Measurements from ENCODE around the gene HDLBP.

Gene HDLBP

GRCh38 chr2:241291977-241292376 is 23.5 kb downstream of the HDLBP start:
- no peaks in the 10 kb centered on the region for H3K4me1 ChIP-seq (ENCODE audit: control insufficient read depth in 1 of 2, insufficient read depth in 2 of 2, low read length in 2 of 2)
- no peaks in the 10 kb centered on the region for H3K27me3 ChIP-seq (ENCODE audit: control insufficient read depth in 1 of 2, insufficient read depth in 2 of 2, low read length in 2 of 2)
- no peak overlapping the region for H3K4me3 ChIP-seq (ENCODE audit: low read depth in 1 of 2, low read length in 2 of 2)
- no peak overlapping the region for H3K9ac ChIP-seq (ENCODE audit: low read depth in 1 of 2, low read length in 2 of 2)
- H3K27ac ChIP-seq (ENCODE audit: low read depth, low read length): no peak overlapping the region
- H3K9me3 ChIP-seq (ENCODE audit: control insufficient read depth in 1 of 2, low read length in 2 of 2): no peaks in the 10 kb centered on the region
- H3K36me3 ChIP-seq (ENCODE audit: control insufficient read depth in 1 of 2, insufficient read depth in 2 of 2, low read length in 2 of 2): peaks cover 4 to 5% of the 10 kb centered on the region in 2 donors

DNA sequence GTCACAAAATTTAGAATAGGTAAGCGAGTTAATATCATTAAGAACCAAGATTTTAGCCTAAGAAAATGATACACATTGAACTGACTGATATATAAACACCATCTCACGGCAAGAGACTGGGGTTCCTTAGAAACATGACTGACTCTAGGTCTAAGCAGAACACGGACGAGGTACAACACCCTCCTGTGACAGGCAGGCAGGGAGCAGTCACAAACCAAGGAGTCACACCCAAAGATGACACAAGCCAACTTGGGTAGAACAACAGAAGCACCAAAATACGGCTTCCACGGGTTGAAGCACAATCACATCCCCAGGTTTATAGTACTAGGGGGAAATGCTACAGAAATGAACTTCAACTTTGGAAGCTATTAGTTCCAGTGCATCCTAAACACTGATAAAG is 24.3 kb downstream of the HDLBP start:
- no peaks in the 10 kb centered on the region for H3K27me3 ChIP-seq (ENCODE audit: control insufficient read depth in 1 of 2, insufficient read depth in 2 of 2, low read length in 2 of 2)

GRCh38 chr2:241289597-241289996 is 25.9 kb downstream of the HDLBP start:
- no peak overlapping the region for H3K4me3 ChIP-seq (ENCODE audit: low read depth in 1 of 2, low read length in 2 of 2)
- no peaks in the 10 kb centered on the region for H3K27me3 ChIP-seq (ENCODE audit: control insufficient read depth in 1 of 2, insufficient read depth in 2 of 2, low read length in 2 of 2)
- H3K9me3 ChIP-seq (ENCODE audit: control insufficient read depth in 1 of 2, low read length in 2 of 2): no peaks in the 10 kb centered on the region
- H3K36me3 ChIP-seq (ENCODE audit: control insufficient read depth in 1 of 2, insufficient read depth in 2 of 2, low read length in 2 of 2): no peaks in the 10 kb centered on the region
- H3K9ac ChIP-seq (ENCODE audit: low read depth in 1 of 2, low read length in 2 of 2): no peak overlapping the region
- H3K27ac ChIP-seq (ENCODE audit: low read depth, low read length): no peak overlapping the region
- H3K4me1 ChIP-seq (ENCODE audit: control insufficient read depth in 1 of 2, insufficient read depth in 2 of 2, low read length in 2 of 2): no peaks in the 10 kb centered on the region

More for the DNA sequence above, 24.3 kb downstream of the HDLBP start:
- no peaks in the 10 kb centered on the region for H3K9me3 ChIP-seq (ENCODE audit: control insufficient read depth in 1 of 2, low read length in 2 of 2)
- H3K4me3 ChIP-seq (ENCODE audit: low read depth in 1 of 2, low read length in 2 of 2): no peak overlapping the region
- H3K9ac ChIP-seq (ENCODE audit: low read depth in 1 of 2, low read length in 2 of 2): no peak overlapping the region
- H3K36me3 ChIP-seq (ENCODE audit: control insufficient read depth in 1 of 2, insufficient read depth in 2 of 2, low read length in 2 of 2): peaks cover 0 to 3% of the 10 kb centered on the region in 2 donors
- no peaks in the 10 kb centered on the region for H3K4me1 ChIP-seq (ENCODE audit: control insufficient read depth in 1 of 2, insufficient read depth in 2 of 2, low read length in 2 of 2)
- H3K27ac ChIP-seq (ENCODE audit: low read depth, low read length): no peak overlapping the region

GRCh38 chr2:241289053-241289452 is 26.4 kb downstream of the HDLBP start:
- no peaks in the 10 kb centered on the region for H3K36me3 ChIP-seq (ENCODE audit: control insufficient read depth in 1 of 2, insufficient read depth in 2 of 2, low read length in 2 of 2)
- H3K4me3 ChIP-seq (ENCODE audit: low read depth in 1 of 2, low read length in 2 of 2): no peak overlapping the region
- no peak overlapping the region for H3K27ac ChIP-seq (ENCODE audit: low read depth, low read length)
- H3K9ac ChIP-seq (ENCODE audit: low read depth in 1 of 2, low read length in 2 of 2): no peak overlapping the region
- H3K27me3 ChIP-seq (ENCODE audit: control insufficient read depth in 1 of 2, insufficient read depth in 2 of 2, low read length in 2 of 2): no peaks in the 10 kb centered on the region
- no peaks in the 10 kb centered on the region for H3K4me1 ChIP-seq (ENCODE audit: control insufficient read depth in 1 of 2, insufficient read depth in 2 of 2, low read length in 2 of 2)
- no peaks in the 10 kb centered on the region for H3K9me3 ChIP-seq (ENCODE audit: control insufficient read depth in 1 of 2, low read length in 2 of 2)

GRCh38 chr2:241288324-241288888 is 27.1 kb downstream of the HDLBP start:
- H3K4me1 ChIP-seq (ENCODE audit: control insufficient read depth in 1 of 2, insufficient read depth in 2 of 2, low read length in 2 of 2): no peaks in the 10 kb centered on the region
- H3K9me3 ChIP-seq (ENCODE audit: control insufficient read depth in 1 of 2, low read length in 2 of 2): no peaks in the 10 kb centered on the region
- H3K9ac ChIP-seq (ENCODE audit: low read depth in 1 of 2, low read length in 2 of 2): no peak overlapping the region
- H3K27ac ChIP-seq (ENCODE audit: low read depth, low read length): no peak overlapping the region
- H3K27me3 ChIP-seq (ENCODE audit: control insufficient read depth in 1 of 2, insufficient read depth in 2 of 2, low read length in 2 of 2): no peaks in the 10 kb centered on the region
- H3K4me3 ChIP-seq (ENCODE audit: low read depth in 1 of 2, low read length in 2 of 2): no peak overlapping the region
- no peaks in the 10 kb centered on the region for H3K36me3 ChIP-seq (ENCODE audit: control insufficient read depth in 1 of 2, insufficient read depth in 2 of 2, low read length in 2 of 2)

GRCh38 chr2:241286348-241287090 is 29.0 kb downstream of the HDLBP start:
- Histone ChIP-seq H3K4me1 (ENCODE audit: control insufficient read depth in 1 of 2, insufficient read depth in 2 of 2, low read length in 2 of 2) (no peaks in the 10 kb centered on the region), H3K9me3 (ENCODE audit: control insufficient read depth in 1 of 2, low read length in 2 of 2) (no peaks in the 10 kb centered on the region), H3K27ac (ENCODE audit: low read depth, low read length) (no peak overlapping the region), H3K9ac (ENCODE audit: low read depth in 1 of 2, low read length in 2 of 2) (no peak overlapping the region), H3K36me3 (ENCODE audit: control insufficient read depth in 1 of 2, insufficient read depth in 2 of 2, low read length in 2 of 2) (no peaks in the 10 kb centered on the region), H3K4me3 (ENCODE audit: low read depth in 1 of 2, low read length in 2 of 2) (no peak overlapping the region), H3K27me3 (ENCODE audit: control insufficient read depth in 1 of 2, insufficient read depth in 2 of 2, low read length in 2 of 2) (no peaks in the 10 kb centered on the region)

GRCh38 chr2:241285596-241285995 is 29.9 kb downstream of the HDLBP start:
- no peaks in the 10 kb centered on the region for H3K4me1 ChIP-seq (ENCODE audit: control insufficient read depth in 1 of 2, insufficient read depth in 2 of 2, low read length in 2 of 2)
- H3K9ac ChIP-seq (ENCODE audit: low read depth in 1 of 2, low read length in 2 of 2): no peak overlapping the region
- H3K27ac ChIP-seq (ENCODE audit: low read depth, low read length): no peak overlapping the region
- no peaks in the 10 kb centered on the region for H3K9me3 ChIP-seq (ENCODE audit: control insufficient read depth in 1 of 2, low read length in 2 of 2)
- H3K4me3 ChIP-seq (ENCODE audit: low read depth in 1 of 2, low read length in 2 of 2): no peak overlapping the region
- H3K36me3 ChIP-seq (ENCODE audit: control insufficient read depth in 1 of 2, insufficient read depth in 2 of 2, low read length in 2 of 2): no peaks in the 10 kb centered on the region
- H3K27me3 ChIP-seq (ENCODE audit: control insufficient read depth in 1 of 2, insufficient read depth in 2 of 2, low read length in 2 of 2): no peaks in the 10 kb centered on the region

DNA sequence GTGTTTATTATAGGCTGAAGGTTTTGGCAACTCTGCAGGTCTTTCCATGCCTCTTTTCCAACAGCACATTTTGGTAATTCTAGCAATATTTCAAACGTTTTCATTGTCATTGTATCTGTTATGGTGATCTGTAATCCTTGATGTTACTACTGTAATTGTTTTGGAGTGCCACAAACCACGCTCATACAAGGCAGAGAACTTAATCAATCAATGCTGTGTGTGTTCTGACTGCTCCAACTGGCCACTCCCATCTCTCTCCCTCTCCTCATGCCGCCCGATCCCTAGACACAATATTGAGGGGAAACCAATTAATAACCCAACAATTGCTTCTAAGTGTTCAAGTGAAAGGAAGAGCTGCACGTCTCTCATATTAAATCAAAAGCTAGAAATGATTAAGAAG is 32.9 kb downstream of the HDLBP start:
- Histone ChIP-seq H3K4me3 (ENCODE audit: low read depth in 1 of 2, low read length in 2 of 2) (no peak overlapping the region), H3K27me3 (ENCODE audit: control insufficient read depth in 1 of 2, insufficient read depth in 2 of 2, low read length in 2 of 2) (no peaks in the 10 kb centered on the region), H3K9ac (ENCODE audit: low read depth in 1 of 2, low read length in 2 of 2) (no peak overlapping the region), H3K27ac (ENCODE audit: low read depth, low read length) (no peak overlapping the region), H3K36me3 (ENCODE audit: control insufficient read depth in 1 of 2, insufficient read depth in 2 of 2, low read length in 2 of 2) (peaks cover 0 to 6% of the 10 kb centered on the region in 2 donors), H3K9me3 (ENCODE audit: control insufficient read depth in 1 of 2, low read length in 2 of 2) (no peaks in the 10 kb centered on the region), H3K4me1 (ENCODE audit: control insufficient read depth in 1 of 2, insufficient read depth in 2 of 2, low read length in 2 of 2) (peaks cover 4 to 7% of the 10 kb centered on the region in 2 donors)

DNA sequence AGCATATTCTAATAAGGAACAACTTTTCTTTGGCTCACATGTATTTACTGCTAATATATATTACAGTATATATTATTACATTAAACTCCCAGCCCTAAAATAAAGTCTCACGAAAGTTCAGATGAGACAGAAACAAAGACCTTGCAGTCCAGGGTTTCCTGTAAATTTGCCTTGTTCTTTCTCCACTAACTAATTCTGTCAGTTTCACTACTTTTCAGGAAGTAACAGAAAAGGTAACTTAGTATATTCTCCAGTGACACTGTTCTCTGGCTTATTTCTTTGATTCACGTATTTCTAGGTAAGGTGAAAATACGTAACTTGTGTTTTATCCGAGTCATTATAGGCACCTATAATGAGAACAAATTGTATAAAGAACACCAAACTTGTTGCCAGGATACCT is 35.2 kb downstream of the HDLBP start:
- Histone ChIP-seq H3K27me3 (ENCODE audit: control insufficient read depth in 1 of 2, insufficient read depth in 2 of 2, low read length in 2 of 2) (no peaks in the 10 kb centered on the region), H3K4me3 (ENCODE audit: low read depth in 1 of 2, low read length in 2 of 2) (no peak overlapping the region), H3K9ac (ENCODE audit: low read depth in 1 of 2, low read length in 2 of 2) (no peak overlapping the region), H3K27ac (ENCODE audit: low read depth, low read length) (no peak overlapping the region), H3K4me1 (ENCODE audit: control insufficient read depth in 1 of 2, insufficient read depth in 2 of 2, low read length in 2 of 2) (peaks cover 4 to 7% of the 10 kb centered on the region in 2 donors), H3K36me3 (ENCODE audit: control insufficient read depth in 1 of 2, insufficient read depth in 2 of 2, low read length in 2 of 2) (peaks cover 0 to 6% of the 10 kb centered on the region in 2 donors), H3K9me3 (ENCODE audit: control insufficient read depth in 1 of 2, low read length in 2 of 2) (no peaks in the 10 kb centered on the region)

- no peaks in the 10 kb centered on the region for H3K27me3 ChIP-seq (ENCODE audit: control insufficient read depth in 1 of 2, insufficient read depth in 2 of 2, low read length in 2 of 2)
- H3K27ac ChIP-seq (ENCODE audit: low read depth, low read length): no peak overlapping the region
Measured at GRCh38 chr2:241279828-241280227, 35.6 kb downstream of the HDLBP start.

More at GRCh38 chr2:241279828-241280227, 35.6 kb downstream of the HDLBP start:
- no peaks in the 10 kb centered on the region for H3K9me3 ChIP-seq (ENCODE audit: control insufficient read depth in 1 of 2, low read length in 2 of 2)
- H3K4me3 ChIP-seq (ENCODE audit: low read depth in 1 of 2, low read length in 2 of 2): no peak overlapping the region
- peaks cover 4 to 7% of the 10 kb centered on the region in 2 donors for H3K4me1 ChIP-seq (ENCODE audit: control insufficient read depth in 1 of 2, insufficient read depth in 2 of 2, low read length in 2 of 2)
- H3K9ac ChIP-seq (ENCODE audit: low read depth in 1 of 2, low read length in 2 of 2): no peak overlapping the region
- peaks cover 0 to 6% of the 10 kb centered on the region in 2 donors for H3K36me3 ChIP-seq (ENCODE audit: control insufficient read depth in 1 of 2, insufficient read depth in 2 of 2, low read length in 2 of 2)

Measured in duodenal mucosa (tissue), 2 donors.